GM19397 (cell line): ENCODE measurements around the gene EYA4.

Experiments
- ATAC-seq: cut with Tn5 transposase; IDR thresholded peaks from one replicate; pipeline ENCODE4 v1.9.1; 2021; ENCODE audit warnings: mild to moderate bottlenecking, moderate library complexity; ENCODE audit not compliant: unreplicated experiment

Gene EYA4

DNA sequence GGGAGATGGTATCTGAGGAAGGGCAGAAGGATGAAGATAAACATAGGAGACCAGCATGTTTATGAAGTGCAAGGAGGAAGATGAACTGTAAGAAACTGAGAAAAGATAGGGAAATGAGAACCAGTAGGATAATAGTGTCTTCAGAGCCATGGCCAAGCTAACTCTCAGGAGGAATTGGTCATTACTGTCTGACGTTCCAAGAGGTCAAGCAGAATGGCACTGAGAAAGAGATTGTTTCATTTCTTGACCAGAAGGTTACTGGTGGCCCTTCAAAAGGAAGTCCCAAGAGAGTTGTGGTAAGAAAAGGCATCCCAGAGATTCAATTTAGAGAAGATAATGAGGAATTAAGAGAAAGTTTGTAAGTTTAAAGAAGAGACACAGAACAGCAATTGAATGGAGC lies 47.5 kb downstream of the EYA4 start:
- ATAC-seq, result no peak

DNA sequence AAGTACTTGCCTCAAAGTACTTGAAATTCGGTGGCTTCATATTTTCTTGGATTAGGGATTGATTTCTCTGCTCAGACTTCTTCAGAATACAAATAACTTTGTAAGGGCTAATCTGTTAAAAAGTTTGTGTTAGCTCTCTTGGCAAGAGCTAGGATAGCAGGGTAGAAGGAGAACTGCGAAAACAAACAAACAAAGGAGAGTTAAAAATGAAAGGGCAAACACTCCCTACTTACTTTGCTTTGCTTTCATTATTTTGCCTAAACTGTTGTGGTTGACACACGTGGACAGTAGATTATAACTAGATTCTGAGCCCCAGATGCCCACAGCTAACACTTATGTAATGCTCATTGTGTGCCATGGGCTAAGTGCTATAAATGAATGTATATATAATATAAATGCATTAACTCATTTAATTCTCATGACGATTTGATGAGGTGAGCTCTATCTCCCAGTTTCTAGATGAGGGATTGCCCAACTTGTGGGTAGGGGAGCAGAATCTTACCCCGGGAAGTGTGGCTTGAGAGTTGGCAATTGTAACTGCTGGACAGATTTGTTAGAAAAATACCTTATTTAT lies 48.7 kb downstream of the EYA4 start:
- no peak for ATAC-seq

DNA sequence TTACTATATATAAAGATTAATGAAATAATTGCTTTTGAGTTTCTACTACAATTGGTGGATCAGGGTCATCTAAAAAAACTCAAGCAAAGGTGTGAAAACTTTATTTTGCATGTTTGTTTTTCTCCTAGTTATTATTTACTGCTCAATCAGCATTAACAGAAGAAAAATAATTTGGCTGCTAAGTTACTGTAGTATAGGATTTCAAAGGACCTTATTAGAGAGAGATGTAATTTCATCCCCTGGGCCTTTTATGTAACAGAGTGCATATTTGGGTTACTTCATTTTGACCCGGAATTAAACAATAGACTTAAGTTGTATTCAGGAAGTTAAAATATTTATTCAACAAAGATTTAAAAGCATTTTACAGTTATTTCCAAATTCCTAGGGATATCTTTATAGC lies 49.8 kb downstream of the EYA4 start:
- ATAC-seq, result no peak

DNA sequence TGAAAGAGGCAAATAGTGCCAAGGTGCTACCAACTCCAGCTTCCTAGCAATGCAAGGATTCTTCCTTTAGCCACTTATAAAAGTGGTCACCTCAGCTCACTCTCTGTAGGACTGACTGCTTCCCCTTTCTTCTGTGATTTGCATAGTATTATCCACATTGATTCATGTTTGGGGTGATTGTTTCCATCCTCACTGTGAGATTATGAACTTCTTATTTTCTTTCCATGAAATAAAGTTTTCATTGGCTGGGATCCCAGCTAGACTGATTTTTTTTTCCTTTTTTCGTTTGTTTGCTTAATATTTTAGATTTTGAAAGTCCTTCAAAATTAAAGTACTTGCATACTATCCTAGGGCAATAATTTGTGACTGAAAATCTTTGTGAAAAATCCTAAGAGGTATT lies 50.5 kb downstream of the EYA4 start:
- ATAC-seq, result no peak

DNA sequence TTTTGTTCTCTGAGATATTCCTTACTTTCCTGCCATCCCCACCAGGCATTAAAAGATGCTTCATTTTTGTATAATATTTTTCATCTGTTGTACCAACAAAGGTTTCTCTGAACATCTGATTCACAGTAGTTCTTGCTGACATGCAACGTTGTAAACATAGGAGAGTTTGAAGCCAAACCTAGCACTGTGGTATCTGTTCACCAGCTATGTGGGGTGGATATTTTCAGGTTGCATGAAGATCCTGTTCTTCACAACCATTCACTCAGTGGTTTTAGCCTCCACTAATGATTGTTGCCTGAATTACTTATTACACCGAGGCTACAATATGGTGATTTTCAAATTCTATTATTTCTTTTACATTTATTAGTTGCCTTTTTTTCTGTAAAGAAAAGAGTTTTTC lies 56.5 kb downstream of the EYA4 start:
- ATAC-seq, result no peak

DNA sequence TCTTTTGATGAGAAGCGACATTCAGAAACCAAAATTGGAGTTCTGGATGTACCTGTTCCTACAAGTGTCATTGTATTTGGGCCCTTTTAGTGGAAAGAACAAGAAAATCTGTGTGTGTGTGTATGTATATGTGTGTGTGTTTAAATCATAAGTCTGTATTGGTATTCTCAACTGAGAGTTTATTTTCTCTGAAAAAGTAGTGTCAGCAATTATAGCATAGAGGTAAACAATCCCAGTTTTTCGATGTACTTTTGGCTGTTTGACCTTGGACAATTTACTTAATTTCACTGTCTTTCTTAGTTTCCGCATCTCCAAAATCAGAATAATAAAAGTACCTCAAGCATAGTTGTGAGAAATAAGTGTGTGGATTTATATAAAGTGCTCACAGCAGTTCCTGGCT lies 57.2 kb downstream of the EYA4 start:
- ATAC-seq, result no peak

DNA sequence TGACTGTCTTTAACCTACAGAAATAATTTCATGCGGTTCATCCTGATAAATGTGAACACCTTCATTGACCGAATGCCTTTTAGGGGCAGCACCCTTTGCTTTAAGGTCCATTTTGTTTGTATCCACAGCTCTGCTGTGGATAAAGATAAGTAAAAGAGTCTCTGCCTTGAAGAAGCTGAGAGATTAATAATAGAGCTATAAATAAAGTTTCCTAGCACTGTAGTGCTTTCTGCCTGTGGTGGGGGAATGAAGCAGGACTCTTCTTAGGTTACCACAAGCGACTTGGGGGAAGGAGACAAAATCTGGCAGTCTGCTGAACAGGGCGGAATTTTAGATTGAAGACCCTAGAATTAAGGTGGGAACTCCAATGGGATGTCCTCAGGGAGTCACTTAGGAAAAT lies 57.6 kb downstream of the EYA4 start:
- ATAC-seq, result no peak

DNA sequence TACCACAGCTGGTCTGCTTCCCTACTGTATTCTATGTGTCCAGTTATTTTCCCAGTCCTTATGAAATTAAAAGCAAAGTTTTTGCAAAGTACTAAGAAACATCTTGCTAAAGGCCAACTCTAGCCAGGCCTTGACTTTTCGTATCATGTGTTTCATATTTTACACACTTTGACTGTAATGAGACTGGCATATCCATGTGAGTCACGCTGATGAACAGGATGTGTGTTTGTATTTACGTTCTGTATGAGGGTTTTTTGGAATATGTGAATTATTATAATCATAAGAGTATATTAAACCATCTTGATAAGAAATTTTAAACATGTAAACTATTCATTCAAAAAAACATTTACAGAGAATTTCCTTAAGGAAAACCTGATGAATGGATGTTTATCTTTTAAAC lies 59.7 kb downstream of the EYA4 start:
- ATAC-seq, result no peak

DNA sequence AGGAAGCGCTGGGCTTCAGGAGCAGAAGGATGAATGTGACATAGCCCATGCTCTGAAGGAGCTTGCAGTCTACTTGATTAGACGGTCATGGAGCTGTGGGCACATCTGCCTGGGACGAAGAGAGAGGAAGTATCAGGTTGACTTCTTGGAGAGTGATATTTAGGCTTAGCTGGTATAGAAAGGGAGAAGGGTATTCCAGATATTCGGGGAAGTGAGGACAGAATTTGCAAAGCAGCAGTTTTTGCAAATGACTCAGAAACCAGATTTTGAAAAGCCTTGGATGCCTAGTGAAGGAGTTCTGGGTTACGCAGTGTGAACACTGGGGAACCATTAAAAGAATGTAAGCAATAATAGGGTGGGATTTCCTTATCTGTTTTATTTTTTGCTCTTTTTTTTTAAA lies 60.7 kb downstream of the EYA4 start:
- no peak for ATAC-seq

DNA sequence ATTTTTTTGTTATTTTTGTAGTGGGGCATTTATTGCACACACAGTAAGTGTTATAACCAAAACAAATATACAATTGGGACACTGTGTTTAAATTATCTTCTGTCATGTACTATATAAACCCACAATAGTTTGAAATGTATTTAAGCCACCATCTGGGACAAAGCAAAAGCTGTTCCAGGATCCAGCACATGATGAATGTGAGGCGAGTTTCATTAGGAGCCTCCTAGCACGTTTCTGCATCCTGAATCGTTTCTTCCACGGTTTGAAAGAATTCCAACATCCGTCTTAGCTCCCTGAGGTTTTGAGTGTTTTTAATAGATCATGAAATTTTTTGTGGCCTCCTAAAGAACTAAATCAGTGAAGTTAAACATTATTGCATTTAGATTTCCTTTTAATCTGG lies 65.8 kb downstream of the EYA4 start:
- no peak for ATAC-seq

DNA sequence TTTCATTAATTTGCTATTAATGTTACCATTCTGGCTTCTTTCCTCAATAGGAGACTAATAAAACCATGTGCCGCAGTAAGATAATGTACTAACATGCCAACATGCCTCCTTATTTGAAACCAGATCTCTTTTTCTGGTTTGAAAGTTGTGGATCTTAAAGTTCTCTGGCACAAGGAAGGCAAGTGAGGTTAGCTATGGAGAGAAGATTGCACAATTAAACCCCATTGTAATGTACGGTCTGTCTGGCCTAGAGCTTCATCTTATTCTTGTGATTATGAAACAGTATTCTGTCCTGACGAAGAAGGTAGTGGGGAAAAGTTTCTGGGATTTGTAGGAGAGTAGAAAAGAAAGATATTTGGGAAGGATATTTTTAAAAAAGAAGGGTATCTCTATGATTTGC lies 68.4 kb downstream of the EYA4 start:
- ATAC-seq, result no peak

DNA sequence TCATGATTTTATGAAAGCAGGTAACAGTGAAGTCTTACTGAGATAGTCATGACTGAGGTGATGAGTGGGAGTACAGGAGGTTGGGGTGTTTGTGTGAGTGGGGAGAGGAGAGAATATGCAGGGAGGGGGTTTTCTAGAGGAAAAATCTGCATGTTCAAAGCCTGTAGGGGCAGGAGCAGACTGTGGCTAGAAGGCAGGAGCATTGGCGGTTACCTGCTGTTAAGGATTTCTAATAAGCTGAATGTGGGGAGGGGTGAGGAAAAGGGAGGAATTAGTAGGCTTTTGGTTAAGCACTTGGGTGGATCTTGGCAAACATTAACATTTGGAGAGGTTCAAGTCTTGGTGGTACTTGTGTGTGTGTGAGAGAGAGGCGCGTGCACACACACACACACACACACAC lies 70.8 kb downstream of the EYA4 start:
- ATAC-seq, result no peak

DNA sequence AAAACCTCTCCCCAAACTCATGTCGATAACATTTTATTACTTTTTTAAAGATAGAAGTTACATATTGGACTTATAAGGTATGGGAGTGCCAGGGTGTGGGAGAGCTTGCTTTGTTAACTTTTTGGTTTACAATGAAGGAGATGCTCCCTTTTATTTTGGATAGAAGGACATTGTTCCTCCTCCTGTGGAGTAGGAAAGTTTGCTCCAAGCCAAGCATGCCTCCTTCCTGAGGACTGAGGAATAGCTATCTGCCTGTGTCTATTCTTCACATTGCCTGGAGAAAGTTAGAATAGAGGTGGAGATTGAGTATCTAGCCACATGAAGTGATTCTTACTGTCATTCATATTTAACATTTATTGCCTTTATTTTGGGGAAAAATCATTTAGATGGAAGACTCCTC lies 71.9 kb downstream of the EYA4 start:
- no peak for ATAC-seq

DNA sequence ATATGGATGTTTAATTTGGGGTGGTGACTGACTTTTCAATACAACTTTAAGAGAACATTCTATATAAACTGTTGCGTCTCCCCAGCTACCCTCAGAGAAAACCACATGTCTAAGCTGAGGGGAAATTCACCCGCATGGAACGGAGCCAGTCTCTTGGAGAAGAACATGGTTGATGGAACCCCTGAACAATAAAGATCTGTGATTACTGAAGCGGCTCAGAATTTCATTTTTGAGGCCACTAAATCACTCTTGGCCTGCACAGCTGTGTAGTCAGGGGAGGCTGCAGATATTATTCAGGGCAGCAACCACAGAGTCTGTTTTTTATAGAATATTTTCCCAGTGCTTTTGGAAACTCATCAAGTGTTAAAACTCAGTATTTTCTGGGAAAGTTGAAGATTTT lies 73.8 kb downstream of the EYA4 start:
- ATAC-seq, result no peak

DNA sequence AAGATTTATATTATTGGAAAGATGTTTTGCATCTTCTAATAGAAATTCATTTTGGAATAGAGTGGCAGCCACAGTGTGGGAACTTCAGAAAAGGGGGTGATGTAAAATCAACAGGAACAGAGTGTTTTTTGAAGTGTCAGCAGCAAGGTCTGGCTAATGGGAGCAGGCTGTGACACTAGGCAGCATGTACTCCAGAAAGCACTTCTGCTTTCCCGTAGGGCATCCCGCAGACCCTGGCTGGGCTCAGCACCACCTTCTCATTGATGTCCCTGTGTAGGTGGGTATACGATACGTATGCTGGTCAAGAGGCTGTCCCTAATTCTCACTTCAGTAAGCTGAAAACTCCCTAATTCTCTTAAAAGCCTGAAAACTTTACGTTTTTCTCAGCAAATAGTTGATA lies 74.7 kb downstream of the EYA4 start:
- ATAC-seq, result no peak

DNA sequence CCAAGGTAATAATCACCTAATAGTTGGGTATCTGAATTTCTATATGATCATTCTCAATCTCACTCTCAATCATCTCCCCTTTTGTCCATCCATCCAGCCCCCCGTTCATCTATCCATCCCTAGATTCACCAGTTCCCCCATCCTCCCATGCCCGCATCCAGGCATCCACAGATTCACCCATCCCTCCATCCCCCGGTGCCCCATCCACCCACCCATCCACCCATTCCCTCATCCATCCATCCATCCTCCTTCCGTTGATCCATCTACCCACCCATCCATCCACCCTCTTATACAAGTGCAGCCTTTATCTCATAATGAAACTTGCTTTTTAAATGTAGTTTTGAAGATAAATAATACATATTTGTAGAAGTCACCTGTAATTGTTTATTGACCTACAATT lies 76.5 kb downstream of the EYA4 start:
- no peak for ATAC-seq

DNA sequence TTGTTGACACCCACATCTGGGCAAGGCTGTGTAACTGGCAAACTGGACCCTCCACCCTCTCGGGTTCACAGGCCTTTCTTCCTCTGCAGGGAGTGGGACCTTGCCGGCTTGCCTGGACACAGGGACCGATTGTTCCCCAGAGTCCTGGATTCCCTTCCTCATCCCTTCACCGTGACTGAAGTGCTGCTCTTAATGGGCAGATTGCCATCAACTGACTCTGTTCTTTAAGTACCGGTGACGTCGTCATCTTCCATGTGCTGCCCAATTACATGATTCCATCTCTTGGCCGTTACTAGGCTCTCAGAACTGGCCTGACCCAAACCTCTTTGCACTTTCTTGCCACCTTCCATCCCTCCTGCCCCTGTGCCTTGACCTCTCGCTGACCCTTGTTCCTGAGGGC lies 85.4 kb downstream of the EYA4 start:
- ATAC-seq, result no peak

DNA sequence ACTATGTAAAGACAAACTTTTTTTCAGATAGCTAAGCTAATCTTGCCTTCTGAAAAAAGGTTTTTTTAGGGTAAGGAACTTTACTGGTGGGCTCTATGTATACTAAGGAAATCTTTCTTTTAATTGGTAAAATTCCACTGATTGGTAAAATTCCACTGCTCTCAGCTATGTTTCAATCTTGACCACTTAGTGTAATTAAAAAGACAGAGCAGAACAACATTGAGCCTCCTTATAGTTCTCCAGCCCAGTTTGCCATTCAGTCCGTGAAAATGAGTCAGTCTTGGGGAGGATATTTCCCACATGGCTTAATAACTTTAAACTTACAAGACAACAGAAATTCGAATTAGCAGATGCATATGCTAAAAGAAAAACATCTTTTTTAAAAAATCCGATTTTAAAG lies 92.7 kb downstream of the EYA4 start:
- ATAC-seq, result no peak

DNA sequence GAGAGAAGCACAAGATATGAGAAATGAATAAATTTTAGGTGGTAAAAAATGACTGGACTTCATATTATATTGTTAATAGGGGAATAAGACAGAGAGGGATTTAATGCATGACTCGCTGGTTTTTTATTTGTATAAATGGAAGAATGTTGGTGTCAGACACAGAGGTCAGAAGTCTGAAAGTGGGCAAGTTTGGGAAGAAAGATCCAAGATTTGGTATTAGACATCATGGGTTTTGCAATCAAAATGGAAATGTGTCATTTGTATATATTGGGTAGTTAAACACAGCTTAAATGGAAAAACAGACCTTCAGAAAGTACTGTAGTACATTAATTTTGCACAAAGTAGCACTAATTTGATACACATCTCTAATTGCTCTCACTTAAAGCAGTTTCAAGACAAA lies 96.2 kb downstream of the EYA4 start:
- ATAC-seq, result no peak

DNA sequence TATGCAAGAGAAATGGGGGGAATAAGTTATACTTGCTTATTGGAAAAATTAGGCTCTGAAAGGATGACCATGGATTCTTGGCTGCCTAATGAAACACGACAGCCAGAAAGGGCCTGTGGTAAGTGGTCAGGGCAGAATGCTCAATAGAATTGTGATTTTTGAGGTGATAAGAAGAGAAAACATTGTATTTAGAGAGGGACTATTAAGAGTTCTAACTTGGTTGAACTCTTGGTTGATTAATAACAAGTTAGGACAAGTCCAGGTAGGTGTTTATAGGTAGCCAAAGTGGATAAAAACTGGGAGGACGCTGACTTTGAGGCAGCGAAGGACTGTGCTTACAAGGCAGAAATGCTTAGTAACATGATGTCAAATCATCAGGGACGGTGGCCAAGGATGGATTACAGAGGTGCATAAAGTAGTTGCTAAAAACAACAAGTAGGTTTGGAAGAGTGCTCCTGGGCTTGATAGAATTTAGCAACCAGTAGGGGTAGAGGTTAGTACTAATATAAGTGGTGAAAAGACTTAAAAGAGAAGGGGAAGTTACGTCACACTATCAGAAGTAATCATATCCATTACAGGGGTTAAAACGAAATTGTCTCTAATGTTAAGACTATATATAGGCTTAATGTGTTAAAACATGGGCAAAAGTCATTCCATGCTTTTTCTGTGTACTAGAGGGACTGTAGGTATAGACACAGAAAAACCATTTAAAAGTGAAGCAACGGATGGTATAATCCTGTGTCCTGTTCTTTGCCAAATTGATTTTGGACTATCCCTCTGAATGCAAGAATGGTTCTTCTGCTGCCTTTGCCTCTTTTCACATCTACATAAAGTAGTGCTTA lies 98.6 kb downstream of the EYA4 start:
- ATAC-seq, result no peak

DNA sequence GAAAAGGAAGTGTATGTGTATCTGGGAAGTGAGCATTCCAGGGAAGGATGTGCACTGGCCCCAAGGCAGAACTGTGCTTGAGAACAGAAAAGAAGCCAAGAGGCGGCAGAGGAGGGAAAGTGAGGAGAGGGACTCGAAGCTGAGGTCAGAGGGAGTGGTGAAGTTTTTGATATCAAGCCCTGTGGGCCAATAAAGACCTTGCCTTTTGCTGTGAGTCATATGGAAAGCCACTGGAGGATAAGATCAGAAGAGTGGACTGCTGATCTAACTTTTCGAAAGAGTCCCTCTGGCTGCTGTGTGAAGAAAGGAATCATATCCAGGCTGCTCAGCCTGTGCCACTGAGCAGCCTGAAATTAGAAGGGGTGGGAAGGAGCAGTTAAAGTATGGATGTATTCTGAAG lies 99.4 kb downstream of the EYA4 start:
- ATAC-seq, result no peak

DNA sequence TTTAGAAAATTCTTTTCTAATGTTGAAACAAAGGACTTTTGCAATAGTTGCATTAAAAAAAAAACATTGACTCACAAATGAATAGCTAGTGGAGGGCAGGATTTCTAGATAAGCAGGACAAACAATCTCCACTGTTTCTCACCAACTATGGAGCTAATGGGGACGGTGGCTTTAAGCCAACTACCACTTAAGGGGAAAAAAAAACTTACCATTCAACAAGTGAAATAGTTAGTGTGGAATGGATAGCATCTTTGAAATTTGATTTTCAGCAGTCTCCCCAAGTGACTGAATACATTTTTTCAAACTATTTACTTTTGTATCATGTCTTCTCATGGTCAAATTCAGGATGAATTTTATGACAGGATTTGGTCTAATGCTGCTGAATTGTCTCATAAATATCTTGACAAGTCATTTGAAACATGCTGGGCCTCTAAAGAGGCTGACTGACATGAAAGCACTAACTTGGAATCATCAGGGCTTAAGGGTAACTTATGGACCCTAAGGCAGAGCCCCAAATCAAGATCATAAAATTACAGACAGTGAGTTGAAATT lies 100.5 kb downstream of the EYA4 start:
- no peak for ATAC-seq

DNA sequence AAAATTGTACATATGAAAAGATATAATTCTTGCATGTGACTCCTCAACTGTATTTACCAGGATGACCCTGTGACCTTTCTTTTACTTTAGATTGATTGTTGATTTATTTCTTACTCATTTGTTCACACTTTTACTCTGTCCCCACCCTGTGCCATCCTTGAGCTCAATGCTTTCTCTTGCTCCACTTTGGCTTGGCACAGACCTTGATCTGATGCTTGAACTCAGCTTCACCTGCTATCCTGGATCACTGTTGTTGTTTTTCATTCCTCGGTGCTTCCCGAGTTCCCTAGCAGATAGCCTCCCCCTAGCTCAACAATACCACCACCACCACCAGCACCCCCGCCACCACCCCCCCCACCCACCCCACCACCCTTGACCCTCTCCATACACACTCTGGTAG lies 102.1 kb downstream of the EYA4 start:
- no peak for ATAC-seq
